ENCODE measurements around the gene AGTPBP1.

The AGTPBP1 gene

DNA sequence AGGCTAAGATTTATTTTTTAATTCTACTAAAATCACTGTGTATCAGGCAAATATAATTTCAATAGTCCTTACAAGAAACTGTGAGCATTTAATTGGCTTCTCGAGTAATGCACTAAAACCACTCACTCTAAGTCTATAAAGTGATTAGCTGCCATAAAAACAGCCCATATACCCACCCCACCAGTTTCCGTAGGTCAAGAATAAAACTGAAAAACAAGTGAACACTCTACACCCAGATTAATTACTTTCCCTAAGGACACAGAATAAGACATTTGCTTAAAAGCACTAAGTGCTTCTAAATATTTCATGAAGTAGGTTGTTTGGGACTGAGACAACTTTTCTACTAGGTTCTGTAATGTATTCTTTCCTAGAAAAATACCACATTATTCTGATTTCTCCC, 194.2 kb downstream of the AGTPBP1 start:
- H3K79me2 ChIP-seq (ENCODE audit: insufficient read depth, low read length), result no peaks in the 10 kb centered on the region
- no peaks in the 10 kb centered on the region for H3F3A ChIP-seq (ENCODE audit: low read depth)
- H3K9ac ChIP-seq (ENCODE audit: low read depth, low read length, poor library complexity, severe bottlenecking), result no peak overlapping the region
- no peak overlapping the region for H3K4me2 ChIP-seq (ENCODE audit: low read depth, low read length, poor library complexity, severe bottlenecking)
- H3K36me3 ChIP-seq (ENCODE audit: insufficient read depth, low read length), result no peaks in the 10 kb centered on the region
- H2AFZ ChIP-seq (ENCODE audit: low read length), result no peak overlapping the region
- TF ChIP-seq EZH2phosphoT487 (IDR thresholded peaks at IDR 0.05; ENCODE audit: borderline replicate concordance), result no peak
- TF ChIP-seq, protein P1, sequence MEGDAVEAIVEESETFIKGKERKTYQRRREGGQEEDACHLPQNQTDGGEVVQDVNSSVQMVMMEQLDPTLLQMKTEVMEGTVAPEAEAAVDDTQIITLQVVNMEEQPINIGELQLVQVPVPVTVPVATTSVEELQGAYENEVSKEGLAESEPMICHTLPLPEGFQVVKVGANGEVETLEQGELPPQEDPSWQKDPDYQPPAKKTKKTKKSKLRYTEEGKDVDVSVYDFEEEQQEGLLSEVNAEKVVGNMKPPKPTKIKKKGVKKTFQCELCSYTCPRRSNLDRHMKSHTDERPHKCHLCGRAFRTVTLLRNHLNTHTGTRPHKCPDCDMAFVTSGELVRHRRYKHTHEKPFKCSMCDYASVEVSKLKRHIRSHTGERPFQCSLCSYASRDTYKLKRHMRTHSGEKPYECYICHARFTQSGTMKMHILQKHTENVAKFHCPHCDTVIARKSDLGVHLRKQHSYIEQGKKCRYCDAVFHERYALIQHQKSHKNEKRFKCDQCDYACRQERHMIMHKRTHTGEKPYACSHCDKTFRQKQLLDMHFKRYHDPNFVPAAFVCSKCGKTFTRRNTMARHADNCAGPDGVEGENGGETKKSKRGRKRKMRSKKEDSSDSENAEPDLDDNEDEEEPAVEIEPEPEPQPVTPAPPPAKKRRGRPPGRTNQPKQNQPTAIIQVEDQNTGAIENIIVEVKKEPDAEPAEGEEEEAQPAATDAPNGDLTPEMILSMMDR (conservative IDR thresholded peaks at IDR 0.05; ENCODE audit: low read length), result no peak
- H4K20me1 ChIP-seq (ENCODE audit: insufficient read depth, low read length, poor library complexity, severe bottlenecking), result no peaks in the 10 kb centered on the region
- no peaks in the 10 kb centered on the region for H3K9me3 ChIP-seq (ENCODE audit: insufficient read depth, low read depth, low read length)
- peaks cover 6% of the 10 kb centered on the region for H3K4me1 ChIP-seq (ENCODE audit: insufficient read depth, low read length, poor library complexity, severe bottlenecking)
- H3K9me2 ChIP-seq (replicated peaks; ENCODE audit: low read depth, low read length), result no peaks in the 10 kb centered on the region
- no peaks in the 10 kb centered on the region for H3K27me3 ChIP-seq (ENCODE audit: insufficient read depth, low read length, poor library complexity, severe bottlenecking)
- no peak overlapping the region for H3K4me3 ChIP-seq (ENCODE audit: low read length, poor library complexity, severe bottlenecking)

- Histone ChIP-seq H3K4me1 (ENCODE audit: insufficient read depth, low read length, poor library complexity, severe bottlenecking) (no peaks in the 10 kb centered on the region), H3K9me3 (ENCODE audit: insufficient read depth, low read depth, low read length) (no peaks in the 10 kb centered on the region), H3K27me3 (ENCODE audit: insufficient read depth, low read length, poor library complexity, severe bottlenecking) (no peaks in the 10 kb centered on the region), H3K9ac (ENCODE audit: low read depth, low read length, poor library complexity, severe bottlenecking) (no peak overlapping the region), H3K9me2 (replicated peaks; ENCODE audit: low read depth, low read length) (no peaks in the 10 kb centered on the region), H3F3A (ENCODE audit: low read depth) (no peaks in the 10 kb centered on the region), H3K36me3 (ENCODE audit: insufficient read depth, low read length) (no peaks in the 10 kb centered on the region), H3K4me3 (ENCODE audit: low read length, poor library complexity, severe bottlenecking) (no peak overlapping the region), H2AFZ (ENCODE audit: low read length) (no peak overlapping the region), H3K79me2 (ENCODE audit: insufficient read depth, low read length) (no peaks in the 10 kb centered on the region), H3K4me2 (ENCODE audit: low read depth, low read length, poor library complexity, severe bottlenecking) (no peak overlapping the region), H4K20me1 (ENCODE audit: insufficient read depth, low read length, poor library complexity, severe bottlenecking) (no peaks in the 10 kb centered on the region)
- TF ChIP-seq EZH2phosphoT487 (IDR thresholded peaks at IDR 0.05; ENCODE audit: borderline replicate concordance), result no peak
- TF ChIP-seq, protein P1 (conservative IDR thresholded peaks at IDR 0.05; ENCODE audit: low read length), result no peak
These were observed 198.6 kb downstream of the AGTPBP1 start for GRCh38 chr9:85543196-85543595.

- H4K20me1 ChIP-seq (ENCODE audit: insufficient read depth, low read length, poor library complexity, severe bottlenecking), result no peaks in the 10 kb centered on the region
- no peak overlapping the region for H3K4me3 ChIP-seq (ENCODE audit: low read length, poor library complexity, severe bottlenecking)
- H3K9ac ChIP-seq (ENCODE audit: low read depth, low read length, poor library complexity, severe bottlenecking), result no peak overlapping the region
- H3K9me2 ChIP-seq (replicated peaks; ENCODE audit: low read depth, low read length), result no peaks in the 10 kb centered on the region
- H3K4me2 ChIP-seq (ENCODE audit: low read depth, low read length, poor library complexity, severe bottlenecking), result no peak overlapping the region
- TF ChIP-seq EZH2phosphoT487 (IDR thresholded peaks at IDR 0.05; ENCODE audit: borderline replicate concordance), result no peak
- TF ChIP-seq, protein P1 (conservative IDR thresholded peaks at IDR 0.05; ENCODE audit: low read length), result no peak
- H3F3A ChIP-seq (ENCODE audit: low read depth), result no peaks in the 10 kb centered on the region
- H3K79me2 ChIP-seq (ENCODE audit: insufficient read depth, low read length), result no peaks in the 10 kb centered on the region
- no peaks in the 10 kb centered on the region for H3K4me1 ChIP-seq (ENCODE audit: insufficient read depth, low read length, poor library complexity, severe bottlenecking)
- no peaks in the 10 kb centered on the region for H3K36me3 ChIP-seq (ENCODE audit: insufficient read depth, low read length)
- H3K27me3 ChIP-seq (ENCODE audit: insufficient read depth, low read length, poor library complexity, severe bottlenecking), result no peaks in the 10 kb centered on the region
- no peak overlapping the region for H2AFZ ChIP-seq (ENCODE audit: low read length)
- H3K9me3 ChIP-seq (ENCODE audit: insufficient read depth, low read depth, low read length), result no peaks in the 10 kb centered on the region
These were observed 199.9 kb downstream of the AGTPBP1 start for GRCh38 chr9:85541876-85542275.

Measured in Loucy (cell line).